ENCODE measurements around the gene ZMIZ1. TPM values are rescaled to one million over a fixed set of nuclear protein-coding genes. Genes with fewer than 3 reads are reported as not detected.

The ZMIZ1 gene
- total RNA-seq (2021; ENCODE audit: unreplicated experiment): 34.2 TPM
- 29.1 TPM for polyA plus RNA-seq (2012; ENCODE audit: insufficient read length)
- Bru-seq, nascent RNA: percentile 77 among the genes with signal in this experiment
- percentile 60 among the genes with signal in this experiment for BruChase-seq, experiment 1, labeled RNA remaining after a 2-hour chase
- percentile 61 among the genes with signal in this experiment for BruChase-seq, experiment 2, labeled RNA remaining after a 6-hour chase
- long read RNA-seq, partial matches to known transcripts: 77 of 84 reads
- long read RNA-seq, other reads (novel, unspliced or antisense): 7 of 84 reads

- Histone ChIP-seq H3K36me3 (ENCODE audit: control insufficient read depth, insufficient read depth, low read length) (no peaks in the 10 kb centered on the region), H3K27me3 (ENCODE audit: control insufficient read depth, insufficient read depth, low read length) (no peaks in the 10 kb centered on the region), H3K27ac (ENCODE audit: low read length) (peak within 1 kb of the TSS; percentile 91), H3K4me1 (ENCODE audit: control insufficient read depth, insufficient read depth, low read length) (peaks cover 38% of the 10 kb centered on the region), H3K4me3 (ENCODE audit: low read depth in 2 of 2, low read length in 2 of 2) (peak within 1 kb of the TSS; percentile 88 to 93), H3K9me3 (ENCODE audit: control insufficient read depth, insufficient read depth, low read depth, low read length) (no peaks in the 10 kb centered on the region)
- in situ Hi-C loops (cut with HindIII; ENCODE audit: low pct_unique_long_range_greater_than_20kb, low sequenced_read_pairs) (no loop called here), intact Hi-C loops (cut with micrococcal nuclease; ENCODE audit: unreplicated experiment) (no loop called here)
- no peak for TF ChIP-seq REST (IDR thresholded peaks at IDR 0.05; ENCODE audit: insufficient read depth in 1 of 2, low read depth in 2 of 2, low read length in 1 of 2)
- peak; percentile 100 for TF ChIP-seq TCF7L2 (IDR thresholded peaks at IDR 0.05; ENCODE audit: low read depth, low read length)
- TF ChIP-seq CTCF (IDR thresholded peaks at IDR 0.05): peak; percentile 67
- peak; percentile 93; the same call in 1 of the 2 replicates for TF ChIP-seq SIN3A (IDR thresholded peaks at IDR 0.05; ENCODE audit: borderline replicate concordance, insufficient read depth, low read depth, low read length)
- peak; percentile 85 for TF ChIP-seq POLR2AphosphoS5 (IDR thresholded peaks at IDR 0.05; ENCODE audit: low read depth, low read length)
- POLR2A ChIA-PET: no interaction called here
- no peak for DNase-seq (ENCODE audit: low read depth, low spot score)
- peak; percentile 70 for ATAC-seq
- CTCF ChIA-PET: interaction anchor here (0.5 to 1.0 kb wide), 2 partner anchors 95 to 126 kb away, joined by 3 to 7 read pairs; no protein-coding TSS in a partner anchor
- BruUV-seq (replicated peaks): no TSS peak
Measured at GRCh38 chr10:79068562-79069324, at the start of gene ZMIZ1. Gene ZMIZ1 (plus strand): TSS chr10:79068966. CDS start chr10:79201633, 132,667 bp downstream.

GRCh38 chr10:79019441-79020014 lies 49.2 kb upstream of the ZMIZ1 start:
- CTCF ChIA-PET: no interaction called here
- ATAC-seq: no peak
- BruUV-seq (replicated peaks): no TSS peak
- POLR2A ChIA-PET: no interaction called here
- no peaks in the 10 kb centered on the region for H3K4me1 ChIP-seq (ENCODE audit: control insufficient read depth, insufficient read depth, low read length)
- no peaks in the 10 kb centered on the region for H3K36me3 ChIP-seq (ENCODE audit: control insufficient read depth, insufficient read depth, low read length)
- no peak overlapping the region for H3K27ac ChIP-seq (ENCODE audit: low read length)
- in situ Hi-C loops (cut with HindIII; ENCODE audit: low pct_unique_long_range_greater_than_20kb, low sequenced_read_pairs): no loop called here
- no peak overlapping the region for H3K4me3 ChIP-seq (ENCODE audit: low read depth in 2 of 2, low read length in 2 of 2)
- H3K9me3 ChIP-seq (ENCODE audit: control insufficient read depth, insufficient read depth, low read depth, low read length): no peaks in the 10 kb centered on the region; the same call in 1 of the 2 replicates
- DNase-seq (ENCODE audit: low read depth, low spot score): no peak
- TF ChIP-seq CTCF (IDR thresholded peaks at IDR 0.05): no peak
- no peak for TF ChIP-seq SIN3A (IDR thresholded peaks at IDR 0.05; ENCODE audit: borderline replicate concordance, insufficient read depth, low read depth, low read length)
- TF ChIP-seq POLR2AphosphoS5 (IDR thresholded peaks at IDR 0.05; ENCODE audit: low read depth, low read length): no peak
- TF ChIP-seq REST (IDR thresholded peaks at IDR 0.05; ENCODE audit: insufficient read depth in 1 of 2, low read depth in 2 of 2, low read length in 1 of 2): no peak
- no peak for TF ChIP-seq TCF7L2 (IDR thresholded peaks at IDR 0.05; ENCODE audit: low read depth, low read length)
- H3K27me3 ChIP-seq (ENCODE audit: control insufficient read depth, insufficient read depth, low read length): no peaks in the 10 kb centered on the region
- intact Hi-C loops (cut with micrococcal nuclease; ENCODE audit: unreplicated experiment): no loop called here
